Measurements from ENCODE around the gene ATP9B.
A peak's percentile ranks its signal among the peaks of the same experiment; 100 is the strongest.

The ATP9B gene

GRCh38 chr18:79397830-79398761, 328.9 kb downstream of the ATP9B start:
- Histone ChIP-seq H3K9ac (peak overlapping the region in 7 of 11 experiments; percentile 21 to 93 (median 91); a peak in 12 of 22 replicates), H3K4me3 (peak overlapping the region in 5 of 10 experiments; percentile 68 to 84 (median 72); a peak in 6 of 20 replicates), H3K9me3 (replicated peaks in 1 of 11) (no peaks in the 10 kb centered on the region), H3K27ac (peak overlapping the region in 8 of 11 experiments; percentile 90 to 95 (median 93); a peak in 14 of 22 replicates), H3K27me3 (peaks cover 51 to 77% (median 66%) of the 10 kb centered on the region in 11 experiments), H3K36me3 (no peaks in the 10 kb centered on the region), H4K20me1 (peaks cover 6 to 50% (median 23%) of the 10 kb centered on the region in 11 experiments; a peak in 18 of 22 replicates), H3K4me1 (peaks cover 67 to 77% (median 73%) of the 10 kb centered on the region in 10 experiments), H3K4me2 (peak overlapping the region; percentile 89 to 99 (median 99))
- no peak for TF ChIP-seq Cebpa-rat (IDR thresholded peaks at IDR 0.05)

- TF ChIP-seq Cebpa-rat (IDR thresholded peaks at IDR 0.05) = no peak
- Histone ChIP-seq H3K9ac (peak overlapping the region; percentile 85 to 93 (median 90)), H3K27ac (peak overlapping the region; percentile 56 to 95 (median 93)), H3K36me3 (no peaks in the 10 kb centered on the region), H4K20me1 (peaks cover 6 to 46% (median 29%) of the 10 kb centered on the region in 11 experiments; a peak in 18 of 22 replicates), H3K27me3 (peaks cover 39 to 63% (median 53%) of the 10 kb centered on the region in 11 experiments), H3K4me2 (peak overlapping the region; percentile 89 to 99 (median 99)), H3K4me1 (peaks cover 73 to 79% (median 77%) of the 10 kb centered on the region in 10 experiments), H3K9me3 (replicated peaks in 1 of 11) (no peaks in the 10 kb centered on the region), H3K4me3 (peak overlapping the region; percentile 66 to 84 (median 74))
Measured at GRCh38 chr18:79399275-79400081, 330.3 kb downstream of the ATP9B start.

GRCh38 chr18:79400091-79400590, 330.9 kb downstream of the ATP9B start:
- Histone ChIP-seq H3K27me3 (peaks cover 32 to 56% (median 46%) of the 10 kb centered on the region in 11 experiments), H3K9me3 (replicated peaks in 1 of 11) (no peaks in the 10 kb centered on the region), H4K20me1 (peaks cover 6 to 40% (median 24%) of the 10 kb centered on the region in 11 experiments; a peak in 17 of 22 replicates), H3K27ac (peak overlapping the region; percentile 70 to 95 (median 93)), H3K9ac (peak overlapping the region; percentile 86 to 93 (median 90)), H3K4me1 (peaks cover 74 to 79% (median 78%) of the 10 kb centered on the region in 10 experiments), H3K4me3 (peak overlapping the region; percentile 66 to 84 (median 74)), H3K4me2 (peak overlapping the region; percentile 89 to 99 (median 99)), H3K36me3 (no peaks in the 10 kb centered on the region)
- no peak for TF ChIP-seq Cebpa-rat (IDR thresholded peaks at IDR 0.05)

- Histone ChIP-seq H3K9ac (peak overlapping the region; percentile 86 to 93 (median 90)), H3K36me3 (no peaks in the 10 kb centered on the region), H3K27me3 (peaks cover 29 to 52% (median 43%) of the 10 kb centered on the region in 11 experiments), H3K27ac (peak overlapping the region; percentile 70 to 95 (median 93)), H3K4me2 (peak overlapping the region; percentile 90 to 100 (median 96)), H3K4me1 (peaks cover 81 to 85% (median 84%) of the 10 kb centered on the region in 10 experiments), H4K20me1 (peaks cover 6 to 40% (median 24%) of the 10 kb centered on the region in 11 experiments; a peak in 17 of 22 replicates), H3K4me3 (peak overlapping the region; percentile 66 to 84 (median 74)), H3K9me3 (replicated peaks in 1 of 11) (no peaks in the 10 kb centered on the region)
- no peak for TF ChIP-seq Cebpa-rat (IDR thresholded peaks at IDR 0.05)
Measured at GRCh38 chr18:79400591-79401381, 331.6 kb downstream of the ATP9B start.

- Histone ChIP-seq H3K4me1 (peaks cover 88 to 91% (median 90%) of the 10 kb centered on the region in 10 experiments), H3K27me3 (peaks cover 21 to 44% (median 34%) of the 10 kb centered on the region in 11 experiments), H3K9ac (peak overlapping the region; percentile 45 to 78 (median 67); a peak in 20 of 22 replicates), H3K9me3 (replicated peaks in 1 of 11) (no peaks in the 10 kb centered on the region), H3K4me2 (peak overlapping the region; percentile 90 to 100 (median 96)), H3K36me3 (peaks cover 0 to 1% (median 0%) of the 10 kb centered on the region in 11 experiments; a peak in 1 of 22 replicates), H3K27ac (peak overlapping the region in 9 of 11 experiments; percentile 8 to 85 (median 65); a peak in 17 of 22 replicates), H3K4me3 (peak overlapping the region; percentile 43 to 63 (median 51); a peak in 18 of 20 replicates), H4K20me1 (peaks cover 6 to 39% (median 24%) of the 10 kb centered on the region in 11 experiments; a peak in 17 of 22 replicates)
- TF ChIP-seq Cebpa-rat (IDR thresholded peaks at IDR 0.05) = no peak
Measured at GRCh38 chr18:79401494-79402208, 332.5 kb downstream of the ATP9B start.

- peaks cover 85 to 90% (median 90%) of the 10 kb centered on the region in 10 experiments for H3K4me1 ChIP-seq
- H3K4me3 ChIP-seq = peak overlapping the region; percentile 43 to 63 (median 51); a peak in 19 of 20 replicates
- H3K36me3 ChIP-seq = peaks cover 0 to 4% (median 0%) of the 10 kb centered on the region in 11 experiments; a peak in 2 of 22 replicates
- no peaks in the 10 kb centered on the region for H3K9me3 ChIP-seq (replicated peaks in 1 of 11)
- peak overlapping the region in 10 of 11 experiments; percentile 8 to 85 (median 60); a peak in 17 of 22 replicates for H3K27ac ChIP-seq
- peaks cover 15 to 38% (median 29%) of the 10 kb centered on the region in 11 experiments for H3K27me3 ChIP-seq
- peaks cover 6 to 39% (median 24%) of the 10 kb centered on the region in 11 experiments; a peak in 16 of 22 replicates for H4K20me1 ChIP-seq
- peak overlapping the region; percentile 90 to 100 (median 96) for H3K4me2 ChIP-seq
- no peak for TF ChIP-seq Cebpa-rat (IDR thresholded peaks at IDR 0.05)
- peak overlapping the region; percentile 45 to 78 (median 66); a peak in 19 of 22 replicates for H3K9ac ChIP-seq
Measured at GRCh38 chr18:79402209-79402576, 333.0 kb downstream of the ATP9B start.
